CD4-positive, CD25-positive, alpha-beta regulatory T cell (primary cell): ENCODE results near the gene MEGF9. TPM values are rescaled to one million over a fixed set of nuclear protein-coding genes. Genes with fewer than 3 reads are reported as not detected.

Experiments used
- ATAC-seq, 2 donors: fragments of 150-1000 bp; cut with Tn5 transposase; one replicate each; pipeline ENCODE4 v1.10.0; 2021; ENCODE audit warnings: low read depth in 2 of 2, moderate number of reproducible peaks in 2 of 2, moderate library complexity in 1 of 2
- DNase-seq, 3 donors: peaks; one replicate each; pipeline versions ENCODE4 v3.0.0 to v3.0.0-alpha.2; 2012 to 2022; ENCODE audit warnings: mixed read lengths in 1 of 3
- H3K27ac ChIP-seq: one replicate; pipeline ENCODE4 v1.7.0; 2013; ENCODE audit warnings: mild to moderate bottlenecking, low read length; ENCODE audit not compliant: insufficient read depth, poor library complexity, severe bottlenecking
- H3K27me3 ChIP-seq: one replicate; pipeline ENCODE4 v1.7.0; 2013; ENCODE audit warnings: low read length; ENCODE audit not compliant: control insufficient read depth, insufficient read depth
- H3K36me3 ChIP-seq: one replicate; pipeline ENCODE4 v1.7.0; 2013; ENCODE audit warnings: mild to moderate bottlenecking, low read length, moderate library complexity; ENCODE audit not compliant: control insufficient read depth, insufficient read depth
- H3K4me1 ChIP-seq: 2 replicates; pipeline ENCODE4 v1.7.0; 2013; ENCODE audit warnings: mild to moderate bottlenecking, low read length; ENCODE audit not compliant: insufficient read depth, control insufficient read depth, poor library complexity, severe bottlenecking
- H3K4me3 ChIP-seq: one replicate; pipeline ENCODE4 v1.7.0; 2013; ENCODE audit warnings: low read depth, mild to moderate bottlenecking, low read length, moderate library complexity
- H3K9me3 ChIP-seq, 2 experiments: 1 replicate in 1 of 2; 2 replicates in 1 of 2; pipeline ENCODE4 v1.7.0; 2013; ENCODE audit warnings: low read length in 2 of 2, mild to moderate bottlenecking in 1 of 2, moderate library complexity in 1 of 2; ENCODE audit not compliant: control insufficient read depth in 2 of 2
- H3K27ac Mint-ChIP-seq, 3 donors: one replicate each; pipeline ENCODE4 v1.8.0; 2020 to 2022; ENCODE audit warnings: mild to moderate bottlenecking in 3 of 3, mixed read lengths in 3 of 3, moderate library complexity in 2 of 3
- H3K27me3 Mint-ChIP-seq: one replicate; pipeline ENCODE4 v1.8.0; 2022; ENCODE audit warnings: mild to moderate bottlenecking, mixed read lengths
- H3K36me3 Mint-ChIP-seq: one replicate; pipeline ENCODE4 v1.8.0; 2020; ENCODE audit warnings: mixed read lengths
- H3K4me1 Mint-ChIP-seq, 4 donors: one replicate each; pipeline ENCODE4 v1.8.0; 2020 to 2022; ENCODE audit warnings: mixed read lengths in 4 of 4, mild to moderate bottlenecking in 1 of 4
- H3K4me3 Mint-ChIP-seq, 4 donors: one replicate each; pipeline ENCODE4 v1.8.0; 2020 to 2022; ENCODE audit warnings: mild to moderate bottlenecking in 4 of 4, mixed read lengths in 4 of 4, moderate library complexity in 3 of 4
- H3K9me3 Mint-ChIP-seq, 7 donors: one replicate each; pipeline ENCODE4 v1.8.0; 2020 to 2022; ENCODE audit warnings: mixed read lengths in 7 of 7, mild to moderate bottlenecking in 3 of 7, moderate library complexity in 2 of 7
- polyA plus RNA-seq, 4 donors: library from polyadenylated mRNA; unstranded; fragments of 300-500 nt; fragmentation: Illumina TruSeq; gene quantifications; one replicate each; pipeline ENCODE4 v1.2.3, GENCODE V29; 2021
- total RNA-seq: library from RNA; stranded (reverse); gene quantifications from one replicate; pipeline ENCODE4 v1.2.3, GENCODE V29; 2022

Gene MEGF9
- total and polyA plus RNA-seq, 5 donors from 2014 or later, result 4.6 to 17.8 (median 7.5) TPM

- DNase-seq, result peak; percentile 15 to 67 (median 50)
- Mint-ChIP-seq H3K4me3 (peak overlapping the region; percentile 51 to 96 (median 81)), H3K27me3 (no peaks in the 10 kb centered on the region), H3K9me3 (no peaks in the 10 kb centered on the region), H3K36me3 (no peaks in the 10 kb centered on the region), H3K27ac (peak overlapping the region in 2 of 3 donors; percentile 79 to 83), H3K4me1 (peaks cover 19 to 51% (median 36%) of the 10 kb centered on the region in 4 donors)
- no peak for ATAC-seq
- Histone ChIP-seq H3K27ac (peak overlapping the region; percentile 64), H3K4me1 (peaks cover 44% of the 10 kb centered on the region), H3K9me3 (no peaks in the 10 kb centered on the region), H3K27me3 (no peaks in the 10 kb centered on the region), H3K36me3 (no peaks in the 10 kb centered on the region), H3K4me3 (peak overlapping the region; percentile 89)
These were observed 3.9 kb downstream of the MEGF9 start for GRCh38 chr9:120710110-120710981.

GRCh38 chr9:120708526-120709224 lies 5.6 kb downstream of the MEGF9 start:
- Histone ChIP-seq H3K4me1 (peaks cover 38% of the 10 kb centered on the region), H3K9me3 (no peaks in the 10 kb centered on the region), H3K4me3 (no peak overlapping the region), H3K27me3 (no peaks in the 10 kb centered on the region), H3K36me3 (no peaks in the 10 kb centered on the region), H3K27ac (no peak overlapping the region)
- Mint-ChIP-seq H3K9me3 (peaks cover 0 to 1% (median 0%) of the 10 kb centered on the region in 7 donors), H3K4me3 (peak overlapping the region in 1 of 4 donors; percentile 22), H3K36me3 (peaks cover 4% of the 10 kb centered on the region), H3K4me1 (peaks cover 21 to 63% (median 35%) of the 10 kb centered on the region in 4 donors), H3K27me3 (no peaks in the 10 kb centered on the region), H3K27ac (peak overlapping the region in 2 of 3 donors; percentile 32 to 58)
- ATAC-seq, result no peak
- no peak for DNase-seq

GRCh38 chr9:120707170-120707569 lies 7.1 kb downstream of the MEGF9 start:
- no peak overlapping the region for H3K4me3 Mint-ChIP-seq
- ATAC-seq (no peak), DNase-seq (no peak)
- peaks cover 12 to 51% (median 23%) of the 10 kb centered on the region in 4 donors for H3K4me1 Mint-ChIP-seq
- H3K27ac Mint-ChIP-seq, result peak overlapping the region in 1 of 3 donors; percentile 64
- no peaks in the 10 kb centered on the region for H3K27me3 ChIP-seq
- peaks cover 24% of the 10 kb centered on the region for H3K4me1 ChIP-seq
- H3K36me3 Mint-ChIP-seq, result peaks cover 4% of the 10 kb centered on the region
- H3K4me3 ChIP-seq, result no peak overlapping the region
- no peaks in the 10 kb centered on the region for H3K36me3 ChIP-seq
- H3K27me3 Mint-ChIP-seq, result no peaks in the 10 kb centered on the region
- H3K27ac ChIP-seq, result no peak overlapping the region
- H3K9me3 ChIP-seq, result no peaks in the 10 kb centered on the region
- H3K9me3 Mint-ChIP-seq, result peaks cover 0 to 1% (median 0%) of the 10 kb centered on the region in 7 donors

- Histone ChIP-seq H3K4me1 (peaks cover 7% of the 10 kb centered on the region), H3K9me3 (no peaks in the 10 kb centered on the region), H3K36me3 (no peaks in the 10 kb centered on the region), H3K27ac (no peak overlapping the region), H3K4me3 (no peak overlapping the region), H3K27me3 (no peaks in the 10 kb centered on the region)
- H3K4me1 Mint-ChIP-seq, result peaks cover 2 to 31% (median 10%) of the 10 kb centered on the region in 4 donors
- no peak for DNase-seq
- H3K27me3 Mint-ChIP-seq, result no peaks in the 10 kb centered on the region
- peaks cover 4% of the 10 kb centered on the region for H3K36me3 Mint-ChIP-seq
- ATAC-seq, result no peak
- peaks cover 0 to 1% (median 0%) of the 10 kb centered on the region in 7 donors for H3K9me3 Mint-ChIP-seq
- no peak overlapping the region for H3K27ac Mint-ChIP-seq
- H3K4me3 Mint-ChIP-seq, result peak overlapping the region in 1 of 4 donors; percentile 65
These were observed 9.1 kb downstream of the MEGF9 start for GRCh38 chr9:120705174-120705573.

GRCh38 chr9:120702075-120702474 lies 12.2 kb downstream of the MEGF9 start:
- peaks cover 0 to 1% (median 0%) of the 10 kb centered on the region in 7 donors for H3K9me3 Mint-ChIP-seq
- Histone ChIP-seq H3K27me3 (no peaks in the 10 kb centered on the region), H3K9me3 (no peaks in the 10 kb centered on the region), H3K4me3 (no peak overlapping the region), H3K27ac (no peak overlapping the region), H3K4me1 (no peaks in the 10 kb centered on the region), H3K36me3 (no peaks in the 10 kb centered on the region)
- peaks cover 4% of the 10 kb centered on the region for H3K36me3 Mint-ChIP-seq
- no peak overlapping the region for H3K4me3 Mint-ChIP-seq
- no peaks in the 10 kb centered on the region for H3K27me3 Mint-ChIP-seq
- no peak for DNase-seq
- no peak overlapping the region for H3K27ac Mint-ChIP-seq
- no peak for ATAC-seq
- peaks cover 0 to 30% (median 9%) of the 10 kb centered on the region in 4 donors for H3K4me1 Mint-ChIP-seq

GRCh38 chr9:120701248-120701647 lies 13.0 kb downstream of the MEGF9 start:
- H3K27me3 Mint-ChIP-seq, result no peaks in the 10 kb centered on the region
- no peak overlapping the region for H3K27ac ChIP-seq
- peaks cover 4% of the 10 kb centered on the region for H3K36me3 Mint-ChIP-seq
- H3K4me1 ChIP-seq, result no peaks in the 10 kb centered on the region
- no peaks in the 10 kb centered on the region for H3K9me3 ChIP-seq
- H3K27me3 ChIP-seq, result no peaks in the 10 kb centered on the region
- no peak overlapping the region for H3K4me3 Mint-ChIP-seq
- no peak overlapping the region for H3K27ac Mint-ChIP-seq
- H3K36me3 ChIP-seq, result no peaks in the 10 kb centered on the region
- no peak overlapping the region for H3K4me3 ChIP-seq
- H3K4me1 Mint-ChIP-seq, result peaks cover 0 to 30% (median 12%) of the 10 kb centered on the region in 4 donors
- ATAC-seq, result no peak
- DNase-seq, result no peak
- H3K9me3 Mint-ChIP-seq, result peaks cover 0 to 1% (median 0%) of the 10 kb centered on the region in 7 donors

- Histone ChIP-seq H3K9me3 (no peaks in the 10 kb centered on the region), H3K4me3 (no peak overlapping the region), H3K4me1 (no peaks in the 10 kb centered on the region), H3K27ac (no peak overlapping the region), H3K27me3 (no peaks in the 10 kb centered on the region), H3K36me3 (no peaks in the 10 kb centered on the region)
- ATAC-seq (no peak), DNase-seq (no peak)
- Mint-ChIP-seq H3K4me3 (no peak overlapping the region), H3K9me3 (no peaks in the 10 kb centered on the region), H3K36me3 (no peaks in the 10 kb centered on the region), H3K4me1 (peaks cover 4 to 12% (median 12%) of the 10 kb centered on the region in 4 donors), H3K27ac (no peak overlapping the region), H3K27me3 (no peaks in the 10 kb centered on the region)
These were observed 15.5 kb downstream of the MEGF9 start for GRCh38 chr9:120698766-120699165.
